Right atrium auricular region (tissue), 2 donors: Measurements from ENCODE around the gene COTL1. TPM values are rescaled to one million over a fixed set of nuclear protein-coding genes. Genes with fewer than 3 reads are reported as not detected.

Experiments
- DNase-seq: peaks from one replicate; pipeline ENCODE4 v3.0.0-alpha.2; 2019; ENCODE audit warnings: low spot score
- H3K27ac ChIP-seq, 2 donors: fragments of 200-600 bp; sonication (generic); 1 replicate in 1 of 2; 2 replicates in 1 of 2; pipeline ENCODE4 v1.5.1; 2016 to 2019
- H3K27me3 ChIP-seq, 2 donors: fragments of 200-600 bp; sonication (generic); one replicate each; pipeline versions ENCODE4 v1.5.1 to v1.6.0; 2017 to 2019
- H3K36me3 ChIP-seq: fragments of 200-600 bp; sonication (generic); one replicate; pipeline ENCODE4 v1.5.1; 2016
- H3K4me1 ChIP-seq, 2 donors: fragments of 200-600 bp; sonication (generic); one replicate each; pipeline versions ENCODE4 v1.5.1 to v1.6.0; 2017 to 2019
- H3K4me3 ChIP-seq, 2 donors: fragments of 200-600 bp; sonication (generic); 1 replicate in 1 of 2; 2 replicates in 1 of 2; pipeline ENCODE4 v1.5.1; 2017 to 2019; ENCODE audit warnings: mild to moderate bottlenecking in 1 of 2, moderate library complexity in 1 of 2
- H3K9me3 ChIP-seq, 2 donors: fragments of 200-600 bp; sonication (generic); one replicate each; pipeline ENCODE4 v1.5.1; 2019
- total RNA-seq, 2 donors: library from RNA; depleted of rRNA; stranded (reverse); fragments of >200 nt; gene quantifications; one replicate each; pipeline ENCODE4 v1.1.0, GENCODE V29; 2016
- TF ChIP-seq, protein P1 (sequence below), 2 donors: fragments of 200-600 bp; sonication (generic); IDR thresholded peaks; one replicate each; pipeline ENCODE4 v1.5.1; 2019; ENCODE audit warnings: antibody characterized with exemption in 2 of 2

Gene COTL1
- total RNA-seq, 2 donors from 2014 or later = 8.0 to 27.1 TPM

DNA sequence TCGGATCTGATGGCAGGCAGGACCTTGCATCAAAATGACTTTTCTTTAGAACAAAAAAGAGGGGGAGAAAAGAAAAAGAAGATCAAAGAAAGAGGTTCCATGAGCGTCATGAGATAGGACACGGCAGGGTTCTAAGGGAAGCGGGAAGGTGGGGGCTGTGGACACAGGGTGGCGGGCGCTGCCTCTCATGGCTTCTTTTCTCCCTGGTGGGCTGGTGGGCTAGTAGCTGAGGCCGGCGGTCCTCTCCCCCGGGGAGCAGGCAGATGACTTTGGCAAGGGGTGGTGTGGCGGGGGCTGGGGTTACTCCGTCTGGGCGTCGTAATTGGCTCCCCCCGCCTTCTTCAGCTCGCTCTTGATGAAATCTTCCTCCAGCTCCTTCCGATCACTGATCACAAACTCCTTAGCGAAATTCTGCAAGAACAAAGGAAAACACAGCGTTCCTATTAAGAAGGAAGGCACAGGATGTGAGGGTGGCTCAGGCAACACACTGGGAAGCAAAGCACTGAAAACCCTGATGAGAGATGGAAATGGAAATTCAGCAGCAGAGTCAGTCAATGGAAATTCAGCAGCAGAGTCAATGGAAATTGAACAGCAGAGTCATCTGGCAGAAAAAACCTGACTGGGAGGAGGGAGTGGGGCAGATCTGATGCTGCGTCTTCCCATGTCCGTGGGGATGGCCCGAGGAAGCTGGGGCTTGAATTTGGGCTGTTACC is 51.2 kb downstream of the COTL1 start:
- Histone ChIP-seq H3K36me3 (no peaks in the 10 kb centered on the region), H3K9me3 (peaks cover 0 to 9% of the 10 kb centered on the region in 2 donors), H3K4me3 (no peak overlapping the region), H3K27ac (no peak overlapping the region), H3K4me1 (no peaks in the 10 kb centered on the region), H3K27me3 (no peaks in the 10 kb centered on the region)
- TF ChIP-seq, protein P1, sequence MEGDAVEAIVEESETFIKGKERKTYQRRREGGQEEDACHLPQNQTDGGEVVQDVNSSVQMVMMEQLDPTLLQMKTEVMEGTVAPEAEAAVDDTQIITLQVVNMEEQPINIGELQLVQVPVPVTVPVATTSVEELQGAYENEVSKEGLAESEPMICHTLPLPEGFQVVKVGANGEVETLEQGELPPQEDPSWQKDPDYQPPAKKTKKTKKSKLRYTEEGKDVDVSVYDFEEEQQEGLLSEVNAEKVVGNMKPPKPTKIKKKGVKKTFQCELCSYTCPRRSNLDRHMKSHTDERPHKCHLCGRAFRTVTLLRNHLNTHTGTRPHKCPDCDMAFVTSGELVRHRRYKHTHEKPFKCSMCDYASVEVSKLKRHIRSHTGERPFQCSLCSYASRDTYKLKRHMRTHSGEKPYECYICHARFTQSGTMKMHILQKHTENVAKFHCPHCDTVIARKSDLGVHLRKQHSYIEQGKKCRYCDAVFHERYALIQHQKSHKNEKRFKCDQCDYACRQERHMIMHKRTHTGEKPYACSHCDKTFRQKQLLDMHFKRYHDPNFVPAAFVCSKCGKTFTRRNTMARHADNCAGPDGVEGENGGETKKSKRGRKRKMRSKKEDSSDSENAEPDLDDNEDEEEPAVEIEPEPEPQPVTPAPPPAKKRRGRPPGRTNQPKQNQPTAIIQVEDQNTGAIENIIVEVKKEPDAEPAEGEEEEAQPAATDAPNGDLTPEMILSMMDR (IDR thresholded peaks at IDR 0.05) = no peak
- DNase-seq = no peak

DNA sequence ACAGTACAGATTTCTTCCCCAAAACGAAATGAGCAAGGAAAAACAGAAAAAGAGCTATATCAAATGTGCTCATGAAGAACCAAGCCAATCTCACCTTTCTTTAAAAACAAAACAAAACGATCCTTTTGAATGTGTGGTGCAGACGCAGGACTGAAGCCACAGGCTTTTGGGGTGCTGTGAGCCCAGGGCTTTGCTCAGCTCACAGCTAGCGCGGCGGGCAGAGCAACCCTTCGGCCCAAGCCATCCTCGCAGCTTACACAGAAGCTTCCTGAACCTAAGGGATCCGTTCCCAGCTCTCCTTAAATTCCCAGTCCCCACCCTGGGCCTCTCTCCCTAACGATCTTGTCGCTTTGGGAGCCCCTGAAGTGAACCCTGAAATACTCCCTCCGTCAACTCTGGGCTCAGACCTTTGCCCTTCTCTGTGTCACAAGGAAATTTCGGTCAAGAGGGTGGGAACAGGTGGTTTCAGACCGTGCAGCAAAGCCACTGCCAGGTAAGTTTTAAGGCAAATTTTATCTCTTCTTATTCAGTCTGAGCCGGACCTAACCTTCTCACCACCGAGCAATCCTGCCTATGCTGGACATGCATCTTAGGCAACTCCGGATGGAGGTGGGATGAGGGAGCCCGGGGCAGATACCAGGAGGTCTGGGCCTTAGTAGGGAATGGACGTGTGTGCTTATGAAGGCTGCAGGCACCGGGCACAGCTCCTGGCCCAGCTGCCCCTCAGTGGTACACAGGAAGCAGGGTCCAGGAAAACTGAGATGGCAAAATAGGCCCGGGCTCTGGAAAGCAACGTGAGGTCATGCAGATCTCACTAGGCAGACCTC is 52.0 kb downstream of the COTL1 start:
- H3K9me3 ChIP-seq = peaks cover 0 to 9% of the 10 kb centered on the region in 2 donors
- H3K4me3 ChIP-seq = no peak overlapping the region
- H3K4me1 ChIP-seq = no peaks in the 10 kb centered on the region
- H3K27ac ChIP-seq = no peak overlapping the region
- no peaks in the 10 kb centered on the region for H3K27me3 ChIP-seq
- no peaks in the 10 kb centered on the region for H3K36me3 ChIP-seq
- TF ChIP-seq, protein P1 (IDR thresholded peaks at IDR 0.05) = no peak
- DNase-seq = no peak

DNA sequence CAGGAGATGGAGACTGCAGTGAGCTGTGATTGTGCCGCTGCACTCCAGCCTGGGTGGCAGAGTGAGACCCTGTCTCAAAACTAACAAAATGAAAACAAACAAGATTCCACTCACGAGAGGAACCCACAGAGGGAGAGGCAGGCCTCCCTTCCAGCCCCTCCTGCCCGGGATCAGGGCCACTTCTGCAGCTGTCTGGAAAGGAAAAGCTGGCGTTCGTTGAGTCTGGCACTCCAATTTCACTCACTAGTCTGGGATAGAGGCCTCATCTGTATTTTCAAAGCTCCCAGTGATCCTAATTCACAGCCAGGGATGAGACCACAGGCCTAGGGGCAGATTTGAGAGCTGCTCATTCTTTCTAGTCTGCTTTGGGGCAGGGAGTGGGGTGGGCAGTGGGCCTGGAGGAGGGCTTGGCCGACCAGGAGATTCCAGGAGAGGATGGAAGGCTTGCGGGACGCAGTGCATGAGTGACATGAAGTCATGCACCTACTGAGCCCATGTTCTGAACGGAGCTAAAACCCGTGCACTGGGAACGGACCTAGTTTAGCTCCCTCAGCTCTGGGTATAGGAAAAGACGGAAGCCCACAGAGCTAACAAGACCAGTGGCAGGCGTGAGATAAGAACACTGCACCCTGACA is 54.0 kb downstream of the COTL1 start:
- no peaks in the 10 kb centered on the region for H3K4me1 ChIP-seq
- H3K36me3 ChIP-seq = no peaks in the 10 kb centered on the region
- no peaks in the 10 kb centered on the region for H3K9me3 ChIP-seq
- H3K4me3 ChIP-seq = no peak overlapping the region
- DNase-seq = no peak
- H3K27me3 ChIP-seq = no peaks in the 10 kb centered on the region
- no peak overlapping the region for H3K27ac ChIP-seq
- TF ChIP-seq, protein P1 (IDR thresholded peaks at IDR 0.05) = no peak

DNA sequence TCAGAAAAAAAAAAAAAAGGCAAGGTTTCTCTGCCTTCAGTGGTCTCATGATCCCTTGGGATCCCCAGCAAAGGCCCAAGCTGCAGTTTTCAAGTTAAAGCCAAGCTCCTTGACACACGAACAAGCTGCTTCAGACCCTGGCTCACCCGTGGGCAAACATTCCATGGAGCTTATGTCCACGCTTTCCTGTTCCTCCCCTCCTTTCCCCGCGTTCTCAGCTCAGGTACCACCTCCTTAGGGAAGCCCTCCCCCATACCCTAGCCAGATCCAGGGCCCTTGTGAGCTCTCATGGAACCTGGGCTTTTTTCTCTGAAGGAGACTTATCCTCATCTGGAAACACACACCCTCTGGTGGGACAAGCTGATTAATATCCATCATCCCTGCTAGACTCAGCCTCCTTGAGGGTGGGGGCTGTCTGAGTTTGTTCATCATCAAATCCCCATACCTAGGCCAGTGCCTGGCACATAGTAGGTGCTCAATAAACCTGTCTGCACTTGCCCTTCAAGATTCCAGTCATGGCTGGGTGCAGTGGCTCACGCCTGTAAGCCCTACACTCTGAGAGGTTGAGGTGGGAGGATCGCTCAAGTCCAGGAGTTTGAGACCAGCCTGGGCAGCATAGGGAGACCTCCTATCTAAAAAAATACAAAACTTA is 54.7 kb downstream of the COTL1 start:
- TF ChIP-seq, protein P1 (IDR thresholded peaks at IDR 0.05) = no peak
- Histone ChIP-seq H3K27ac (no peak overlapping the region), H3K27me3 (no peaks in the 10 kb centered on the region), H3K9me3 (no peaks in the 10 kb centered on the region), H3K4me1 (no peaks in the 10 kb centered on the region), H3K4me3 (no peak overlapping the region), H3K36me3 (no peaks in the 10 kb centered on the region)
- no peak for DNase-seq

DNA sequence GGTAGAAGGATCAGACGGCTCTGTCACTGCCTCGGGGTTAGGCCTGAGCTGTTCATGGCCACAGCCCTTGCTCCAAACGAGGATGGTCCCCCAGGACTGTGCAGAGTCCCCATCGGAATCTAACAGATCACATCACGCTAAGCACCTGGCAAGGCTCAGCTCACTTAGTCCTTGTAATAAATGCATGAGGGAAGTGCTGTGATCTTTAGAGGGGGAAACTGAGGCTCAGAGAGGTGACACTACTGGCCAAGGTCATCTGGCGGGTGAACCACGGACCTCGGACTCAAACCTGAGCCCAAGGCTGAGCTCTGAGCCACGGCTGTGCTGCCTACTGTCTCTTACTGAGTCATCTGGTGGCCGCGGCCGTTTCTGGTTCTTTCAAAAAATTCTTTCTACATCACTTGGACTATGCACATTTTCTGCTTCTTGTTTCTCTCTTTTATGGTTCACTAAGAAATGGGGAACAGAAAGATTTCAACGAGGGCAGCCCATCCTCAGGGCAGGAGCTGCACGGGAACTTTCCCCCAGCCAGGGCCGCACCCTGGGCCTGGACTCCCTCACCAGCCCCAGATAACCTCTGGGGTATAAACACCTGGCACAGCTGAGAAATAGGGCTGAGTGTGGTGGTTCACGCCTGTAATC is 55.6 kb downstream of the COTL1 start:
- DNase-seq = no peak
- Histone ChIP-seq H3K36me3 (no peaks in the 10 kb centered on the region), H3K9me3 (no peaks in the 10 kb centered on the region), H3K27me3 (no peaks in the 10 kb centered on the region), H3K4me1 (no peaks in the 10 kb centered on the region), H3K27ac (no peak overlapping the region), H3K4me3 (no peak overlapping the region)
- TF ChIP-seq, protein P1 (IDR thresholded peaks at IDR 0.05) = no peak
